ENCODE measurements around the gene RNASE13.
"Not testable (repeated sequence)": the region's sequence is repeated elsewhere in the genome, so short reads cannot be mapped to it uniquely, and the experiment has no call there.

Gene RNASE13

DNA sequence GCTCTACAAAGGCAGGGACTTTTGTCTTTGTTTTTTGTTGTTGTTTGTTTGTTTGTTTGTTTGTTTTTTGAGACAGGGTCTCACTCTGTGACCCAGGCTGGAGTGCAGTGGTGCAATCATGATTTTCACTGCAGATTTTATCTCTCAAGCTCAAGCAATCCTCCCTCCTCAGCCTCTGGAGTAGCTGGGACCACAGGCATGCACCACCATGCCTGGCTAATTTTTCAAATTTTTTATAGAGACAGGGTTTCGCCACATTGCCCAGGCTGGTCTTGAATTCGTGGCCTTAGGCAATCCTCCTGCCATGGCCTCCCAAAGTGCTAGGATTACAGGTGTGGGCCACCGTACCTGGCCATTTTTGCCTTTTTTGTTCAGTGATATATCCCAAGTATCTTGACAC, 6.3 kb upstream of the RNASE13 start:
- not testable (repeated sequence) for DNase-seq

GRCh38 chr14:21040370-21040925, 5.8 kb upstream of the RNASE13 start:
- DNase-seq = no peak

GRCh38 chr14:21039585-21040369, 5.2 kb upstream of the RNASE13 start:
- peak in 11 of 14 donors; percentile 12 to 56 (median 39) for DNase-seq

DNA sequence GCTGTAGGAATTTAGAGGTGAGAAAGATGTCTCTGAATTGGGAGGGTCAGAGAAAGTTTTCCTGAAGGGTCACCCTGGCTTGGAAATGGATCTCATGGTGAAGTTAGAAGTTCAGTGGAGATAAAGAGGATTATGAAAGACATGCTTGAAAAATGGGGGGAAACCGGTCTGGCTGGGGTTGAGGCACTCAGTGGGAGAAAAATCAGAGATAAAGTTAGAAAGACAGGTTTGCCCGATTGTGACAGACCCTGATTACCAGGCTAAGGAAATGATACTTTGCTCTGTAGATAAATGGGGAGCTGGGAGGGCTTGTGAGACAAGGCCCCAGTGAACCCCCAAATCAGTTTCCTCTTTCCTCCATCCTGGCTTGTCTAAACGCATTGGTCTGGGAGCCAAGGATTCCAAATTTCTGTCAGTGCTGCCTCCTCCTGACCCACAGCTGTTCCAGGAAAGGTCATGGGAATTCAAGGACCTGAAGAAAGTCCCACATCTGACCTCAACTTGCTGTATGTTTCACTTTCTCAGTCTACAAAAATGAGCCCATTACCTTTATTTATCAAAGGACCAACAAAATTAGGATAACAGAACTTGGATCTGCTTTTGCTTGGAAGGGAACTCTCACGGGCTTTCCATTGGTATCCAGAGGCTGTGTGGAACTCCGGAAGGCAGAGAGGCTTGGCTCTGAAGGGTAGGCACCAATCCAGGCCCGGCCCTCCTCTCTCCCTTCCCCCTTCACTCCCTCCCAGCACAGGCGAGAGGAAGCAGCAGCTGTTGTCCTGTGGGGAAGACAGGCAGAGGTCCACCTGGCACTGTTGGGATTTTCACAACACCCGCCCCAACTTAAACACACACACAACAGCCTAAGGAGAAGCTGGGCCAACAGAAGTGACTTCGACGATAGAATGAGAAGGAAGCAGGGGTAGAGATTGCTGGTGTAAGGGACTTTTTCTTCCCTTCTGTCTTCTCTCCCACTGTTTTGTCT, 4.1 kb upstream of the RNASE13 start:
- peak in 13 of 14 donors; percentile 20 to 83 (median 68) for DNase-seq

DNA sequence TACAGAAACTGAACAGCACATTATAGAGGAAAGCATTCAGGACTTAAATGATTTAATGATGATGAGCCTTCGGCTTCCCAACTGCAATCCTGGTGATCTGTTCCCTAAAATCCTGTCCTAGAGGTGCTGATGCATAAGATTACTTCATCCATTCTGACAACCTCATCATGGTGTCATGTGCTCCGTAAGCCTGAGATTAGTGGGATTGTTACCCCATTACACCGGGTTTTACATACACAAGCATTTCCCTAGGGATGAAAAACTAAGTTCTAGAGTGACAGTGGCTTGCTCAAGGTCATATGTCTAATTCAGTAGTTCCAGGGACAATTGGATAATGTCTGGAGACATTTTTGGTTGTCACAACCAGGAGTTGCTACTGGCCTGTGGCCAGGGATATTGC, 2.5 kb upstream of the RNASE13 start:
- DNase-seq = no peak

GRCh38 chr14:21036751-21037150, 2.1 kb upstream of the RNASE13 start:
- peak in 1 of 14 donors; percentile 34 for DNase-seq

- peak in 2 of 14 donors; percentile 29 to 35 for DNase-seq
Observed at GRCh38 chr14:21033133-21033698, 1.4 kb downstream of the RNASE13 start.

DNA sequence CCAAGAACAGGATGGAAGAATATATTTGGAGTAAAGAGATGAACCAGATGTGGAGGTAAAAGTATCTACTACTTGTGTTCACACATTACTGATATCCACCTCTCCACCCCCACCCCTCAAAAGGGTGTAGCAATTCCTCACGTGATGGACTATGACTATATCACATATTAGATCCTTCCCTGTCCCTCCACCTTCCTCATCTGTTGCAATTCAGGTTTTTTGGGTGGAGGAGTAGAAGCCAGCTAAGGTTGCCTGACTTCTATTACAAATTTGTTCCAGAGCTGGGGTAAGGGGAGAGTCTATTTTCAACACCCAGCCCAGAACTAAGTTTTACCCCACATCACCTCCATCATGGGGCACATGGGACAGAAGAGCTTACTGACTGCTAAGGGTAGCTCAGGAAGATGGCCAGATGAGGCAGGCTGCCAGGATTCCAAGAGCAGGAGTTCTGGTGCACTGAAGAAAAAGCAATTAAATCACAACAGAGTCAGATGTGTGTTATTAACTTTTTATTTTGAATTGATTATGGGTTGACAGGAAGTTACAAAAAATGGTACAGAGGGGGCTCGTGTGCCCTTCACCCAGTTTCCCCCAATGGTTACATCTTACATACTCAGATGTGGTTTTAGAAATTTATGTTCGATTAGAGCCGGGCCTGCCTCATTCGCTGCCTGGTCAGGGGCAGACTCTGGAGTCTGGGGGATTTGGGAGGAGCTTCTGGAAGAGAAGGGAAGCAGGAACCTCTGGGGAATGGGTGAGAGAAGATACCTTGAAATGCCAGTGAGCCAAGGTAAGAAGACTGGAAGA, 2.1 kb downstream of the RNASE13 start:
- DNase-seq = no peak

- no peak for DNase-seq
Observed at GRCh38 chr14:21030531-21030930, 4.1 kb downstream of the RNASE13 start.

DNA sequence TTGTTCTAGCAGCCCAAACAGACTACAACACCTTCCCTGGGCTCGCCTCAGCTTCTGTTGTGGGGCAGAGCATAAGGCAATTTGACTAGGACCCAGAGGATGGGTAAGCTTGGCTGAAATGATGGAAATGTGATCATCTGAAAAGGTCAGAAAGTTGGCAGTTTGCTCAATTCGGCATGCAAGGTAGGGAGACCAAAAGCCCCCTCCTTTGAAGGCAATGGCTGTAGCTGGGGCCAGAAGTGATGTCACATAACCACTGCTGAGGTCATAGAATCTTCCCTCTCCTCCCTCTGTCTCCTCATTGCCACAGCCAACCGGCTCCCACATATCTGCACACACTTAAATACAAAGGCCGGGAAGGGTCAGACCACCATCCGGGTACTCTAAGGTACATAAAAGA, 4.7 kb downstream of the RNASE13 start, which contains the start of gene TPPP2:
TSS of gene TPPP2 (plus strand) at position 301 of the 400 bp plus-strand sequence. CDS start 365 bp downstream, outside the sequence.
- DNase-seq = no peak

DNA sequence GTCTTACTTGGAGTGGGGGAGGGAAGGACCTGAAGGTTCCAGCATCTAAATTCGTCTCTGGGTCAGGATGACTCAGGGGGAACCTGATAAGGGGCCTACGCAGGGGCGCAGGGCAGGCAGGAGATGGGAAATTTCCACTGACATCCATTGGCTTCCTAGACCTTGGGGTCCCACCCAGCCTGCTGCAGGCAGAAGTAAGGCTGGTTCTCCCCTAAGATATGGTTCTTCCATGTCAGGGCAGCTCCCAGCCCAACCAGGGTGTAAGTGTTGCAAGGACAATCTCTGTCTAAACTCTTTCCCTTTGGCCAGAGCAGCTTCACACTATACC, 7.7 kb downstream of the RNASE13 start:
- DNase-seq = peak in 1 of 14 donors; percentile 36

GRCh38 chr14:21026274-21026987, 8.2 kb downstream of the RNASE13 start:
- peak in 12 of 14 donors; percentile 33 to 87 (median 78) for DNase-seq

DNA sequence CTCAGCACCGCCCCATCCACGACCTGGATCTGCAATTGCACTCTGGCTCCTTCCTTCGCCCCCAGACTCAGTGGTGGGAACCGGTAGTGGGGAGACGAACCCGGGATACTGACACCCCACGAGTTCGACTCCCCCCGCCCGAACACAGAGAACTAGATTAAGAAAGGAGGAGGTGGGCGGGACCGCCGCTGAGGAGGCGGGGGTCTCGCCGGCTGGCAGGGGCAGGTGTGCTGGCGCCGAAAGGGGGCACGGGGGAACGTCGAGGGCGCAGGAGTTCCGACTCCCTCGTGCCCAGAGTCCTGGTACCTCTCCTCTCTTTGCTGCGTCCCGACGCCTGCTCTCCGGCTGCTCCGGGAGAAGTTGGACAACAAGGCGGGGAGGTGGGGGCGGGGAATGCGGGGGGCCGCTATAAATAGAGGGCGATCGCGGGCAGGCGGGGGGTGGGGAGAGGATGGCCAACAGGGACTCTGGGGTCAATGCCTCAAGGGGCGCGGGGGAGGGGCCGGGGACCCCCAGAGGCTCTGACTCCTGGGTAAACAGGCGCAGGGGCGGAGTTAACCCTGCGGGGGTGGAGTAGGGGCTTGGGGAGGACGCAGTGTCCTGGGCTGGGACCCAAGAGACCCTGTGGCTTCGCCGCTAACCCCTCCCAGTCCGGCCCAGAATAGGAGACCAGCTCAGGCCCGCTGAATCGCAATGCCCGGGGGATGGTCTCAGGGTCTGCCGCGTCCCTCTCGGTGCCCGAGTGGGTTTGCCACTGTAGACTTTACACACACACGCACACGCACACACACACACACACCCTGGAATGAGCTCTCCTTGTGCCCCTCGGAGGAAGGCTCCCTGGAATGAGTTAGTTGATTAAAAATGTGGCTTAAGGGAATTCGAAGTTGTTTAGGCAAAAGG, 9.0 kb downstream of the RNASE13 start:
- peak in 12 of 14 donors; percentile 50 to 98 (median 84) for DNase-seq

DNA sequence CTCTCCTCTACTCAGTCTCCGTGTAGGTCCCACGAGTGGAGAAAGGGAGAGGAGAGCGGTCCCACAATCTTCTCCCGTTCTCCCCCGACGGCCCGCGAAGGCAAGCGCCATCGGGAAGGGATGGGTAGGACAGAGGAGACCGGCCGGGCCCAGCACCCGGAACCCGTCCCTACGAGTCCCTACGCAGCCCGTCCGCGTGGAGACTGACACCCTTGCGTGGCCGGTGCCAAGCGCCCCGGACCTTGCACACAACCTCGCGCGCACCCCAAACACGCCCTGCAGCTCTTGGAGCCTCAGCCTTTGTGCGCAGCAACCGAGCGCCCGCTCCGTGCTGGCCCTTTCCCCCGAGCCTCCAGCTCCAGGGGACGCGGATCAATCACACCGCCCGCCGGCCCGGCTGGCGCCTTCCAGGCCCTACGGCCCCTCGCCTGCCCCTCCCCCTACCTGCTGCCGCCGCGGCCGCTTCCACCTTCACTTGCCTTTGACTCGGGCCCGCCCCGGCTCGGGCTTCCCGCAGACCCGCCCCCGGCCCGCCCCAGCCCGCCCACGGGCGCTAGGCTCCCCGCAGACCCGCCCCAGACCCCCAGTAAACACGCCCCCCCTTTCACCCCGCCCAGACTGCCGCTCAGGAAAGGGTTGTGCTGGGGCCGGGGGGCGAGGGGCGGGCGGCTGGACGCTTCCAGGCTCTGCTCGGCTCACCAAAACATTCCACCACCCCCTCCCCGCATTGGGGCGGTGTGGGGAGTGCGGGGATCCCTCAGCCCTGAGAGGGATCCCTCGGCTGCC, 9.8 kb downstream of the RNASE13 start, which contains the start of gene NDRG2:
TSS of gene NDRG2 (minus strand) at position 477 of the 786 bp plus-strand sequence. CDS start 1,746 bp downstream, outside the sequence.
- DNase-seq = peak in 10 of 14 donors; percentile 67 to 91 (median 78)

DNA sequence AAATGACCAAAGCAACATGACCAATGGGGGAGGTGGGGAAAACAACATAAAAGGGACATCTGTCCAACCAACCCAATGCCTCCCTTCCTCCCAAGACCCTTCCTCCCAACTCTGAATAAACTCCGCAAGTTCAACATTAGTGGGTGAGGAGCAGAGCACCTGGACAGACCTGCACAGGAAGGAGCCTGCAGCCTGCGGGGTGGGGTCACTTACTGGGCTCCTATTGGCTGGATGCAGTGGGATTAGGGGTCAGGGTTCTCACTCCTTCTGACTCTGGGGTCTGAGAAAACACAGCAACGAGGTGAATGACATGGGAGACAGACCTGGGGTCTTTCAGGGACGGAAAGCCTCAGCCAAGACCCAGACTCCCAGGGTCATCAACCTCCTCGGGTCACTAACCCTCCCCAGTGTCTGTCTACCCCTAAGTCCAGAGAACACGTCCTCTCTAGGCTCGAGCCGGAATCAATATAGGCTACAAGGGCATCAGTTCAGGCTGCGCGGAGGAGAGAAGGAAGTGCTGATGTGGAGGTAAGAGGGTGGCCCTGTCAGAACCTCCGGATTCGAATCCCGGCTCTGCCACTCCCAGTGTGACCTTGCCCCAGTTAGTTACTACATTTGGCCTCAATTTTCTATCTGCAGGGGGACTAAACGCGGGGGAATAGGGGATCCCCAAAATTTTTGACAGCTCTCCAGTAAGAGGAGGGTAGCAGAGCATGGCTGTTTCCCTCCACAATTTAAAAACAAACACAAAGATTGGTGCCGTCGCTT, 10.6 kb downstream of the RNASE13 start:
- peak in 3 of 14 donors; percentile 19 to 50 (median 40) for DNase-seq

DNA sequence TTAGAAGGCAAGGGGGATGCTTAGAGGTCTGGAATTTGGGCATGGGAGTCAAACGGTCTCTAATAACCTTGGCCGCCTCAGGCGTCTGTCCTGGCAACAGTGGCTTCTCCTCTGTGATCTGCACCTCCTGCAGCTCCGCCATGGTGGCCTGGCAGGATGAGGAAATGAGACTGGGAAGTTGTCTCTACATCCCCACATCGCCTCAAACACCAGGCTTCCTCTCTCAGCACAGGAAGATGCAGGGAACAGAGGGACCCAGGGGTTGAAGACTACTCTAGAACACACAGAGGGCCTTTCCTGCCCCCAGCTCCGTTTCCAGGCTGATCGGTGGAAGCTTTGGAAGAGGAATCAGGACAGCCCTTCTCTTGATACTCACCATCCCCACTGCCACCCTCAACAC, 11.4 kb downstream of the RNASE13 start:
- DNase-seq = peak in 8 of 14 donors; percentile 13 to 53 (median 32)

DNA sequence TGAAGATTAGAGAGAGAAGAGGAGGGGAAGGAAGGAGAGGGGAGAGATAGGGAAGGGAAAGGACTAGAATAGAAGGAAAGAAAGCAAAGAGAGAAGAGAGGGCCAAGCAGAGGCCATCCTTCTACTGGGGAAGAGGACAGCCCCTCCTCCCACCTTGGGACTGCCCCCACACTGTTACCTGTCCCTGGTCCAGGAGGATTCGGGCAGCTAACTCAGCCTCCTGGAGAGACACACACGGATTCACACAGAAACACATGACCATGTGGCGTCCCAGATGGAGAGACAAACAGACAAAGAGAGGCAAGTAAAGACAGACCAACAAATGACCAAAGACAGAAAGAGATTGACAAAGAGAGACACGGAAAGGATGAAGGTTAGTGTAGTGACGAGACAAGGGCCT, 11.9 kb downstream of the RNASE13 start:
- DNase-seq = no peak

All from C1 segment of cervical spinal cord (tissue), 14 donors.